ENCODE results near the gene FAAP100. TPM values are rescaled to one million over a fixed set of nuclear protein-coding genes. Genes with fewer than 3 reads are reported as not detected.

Gene FAAP100
- total RNA-seq, 1 donor from 2014 or later: 11.0 TPM

- DNase-seq (ENCODE audit: low read depth in 2 of 2): no peak
Measured at GRCh38 chr17:81489998-81490992, 61.9 kb downstream of the FAAP100 start.

Other genes starting within 250 kb of the FAAP100 start
- 2.1 and 6.3 TPM in 2 replicates for gene BAHCC1, start 156.9 kb downstream of the FAAP100 start, total RNA-seq
- 6,103 and 8,158 TPM in 2 replicates for gene ACTG1, start 39.6 kb downstream of the FAAP100 start, total RNA-seq
- gene FSCN2, start 24.0 kb downstream of the FAAP100 start, total RNA-seq: 0.26 and 0.76 TPM in 2 replicates
- gene NPLOC4, start 84.8 kb upstream of the FAAP100 start, total RNA-seq: 67.7 and 87.9 TPM in 2 replicates
- 0.51 and 0.89 TPM in 2 replicates for gene TSPAN10, start 84.8 kb upstream of the FAAP100 start, total RNA-seq
- gene PDE6G, start 104.2 kb upstream of the FAAP100 start, total RNA-seq: 1.3 and 5.3 TPM in 2 replicates
- 26.6 and 29.7 TPM in 2 replicates for gene OXLD1, start 114.3 kb upstream of the FAAP100 start, total RNA-seq
- 6.3 and 8.5 TPM in 2 replicates for gene CCDC137, start 114.4 kb upstream of the FAAP100 start, total RNA-seq
- 25.4 and 28.2 TPM in 2 replicates for gene ARL16, start 131.4 kb upstream of the FAAP100 start, total RNA-seq
- gene HGS, start 131.7 kb upstream of the FAAP100 start, total RNA-seq: 41.1 and 49.4 TPM in 2 replicates
- gene MRPL12, start 151.0 kb upstream of the FAAP100 start, total RNA-seq: 8.7 and 8.9 TPM in 2 replicates
- 13.9 and 17.7 TPM in 2 replicates for gene SLC25A10, start 159.9 kb upstream of the FAAP100 start, total RNA-seq

Measured in dermis microvascular lymphatic vessel endothelial cell (primary cell).